Panc1 (cell line): Measurements from ENCODE around the gene OR7G1. TPM values are rescaled to one million over a fixed set of nuclear protein-coding genes. Genes with fewer than 3 reads are reported as not detected.

Experiments
- ATAC-seq: fragments of 200-7000 bp; cut with Tn5 transposase; 2 replicates; pipeline ENCODE4 v1.9.1; 2020; ENCODE audit warnings: mild to moderate bottlenecking, moderate library complexity
- BruUV-seq: library from RNA; stranded (reverse); fragments of 400-500 nt; replicated peaks from 2 replicates; lab custom pipeline; 2021; lab: Mats Ljungman, UMichigan
- CTCF ChIA-PET: fragments of 300-600 bp; sonication (Branson Sonifier 250); formaldehyde crosslinking; loops from one replicate; lab custom pipeline; 2022; ENCODE audit warnings: antibody characterized with exemption; lab: Charles Lee
- POLR2A ChIA-PET: fragments of 300-600 bp; sonication (Branson Sonifier 250); formaldehyde crosslinking; loops from one replicate; lab custom pipeline; 2022; ENCODE audit warnings: antibody characterized with exemption; lab: Charles Lee
- DNase-seq: peaks from one replicate; pipeline ENCODE4 v3.0.0-alpha.2; 2010; ENCODE audit warnings: low read depth, low spot score
- H3K27ac ChIP-seq: 2 replicates; pipeline ENCODE4 v1.5.1; 2011; ENCODE audit warnings: mild to moderate bottlenecking, low read length, inconsistent platforms
- H3K27me3 ChIP-seq: fragments of 200-500 bp; sonication (Bioruptor generic); 2 replicates; pipeline ENCODE4 v1.6.0; 2014; ENCODE audit warnings: low read length, inconsistent platforms; ENCODE audit not compliant: control insufficient read depth, insufficient read depth
- H3K36me3 ChIP-seq: fragments of 200-500 bp; sonication (Bioruptor generic); 2 replicates; pipeline ENCODE4 v1.5.1; 2014; ENCODE audit warnings: inconsistent platforms, mild to moderate bottlenecking, low read length, moderate library complexity; ENCODE audit not compliant: control insufficient read depth, insufficient read depth
- H3K4me1 ChIP-seq: 2 replicates; pipeline ENCODE4 v1.5.1; 2011; ENCODE audit warnings: inconsistent platforms, mild to moderate bottlenecking, low read length, moderate library complexity; ENCODE audit not compliant: control insufficient read depth, insufficient read depth
- H3K4me3 ChIP-seq, 2 experiments: 2 replicates each; pipeline ENCODE4 v1.5.1; 2011 to 2012; ENCODE audit warnings: low read depth in 2 of 2, low read length in 2 of 2, mild to moderate bottlenecking in 2 of 2, inconsistent platforms in 1 of 2, moderate library complexity in 1 of 2
- H3K9me3 ChIP-seq: fragments of 200-500 bp; sonication (Bioruptor generic); 2 replicates; pipeline ENCODE4 v1.5.1; 2014; ENCODE audit warnings: low read depth, mild to moderate bottlenecking, inconsistent platforms, low read length, moderate library complexity; ENCODE audit not compliant: control insufficient read depth, insufficient read depth
- POLR2AphosphoS5 ChIP-seq: IDR thresholded peaks from 2 replicates; pipeline ENCODE4 v1.6.1; 2012; ENCODE audit warnings: mild to moderate bottlenecking, low read depth, low read length, moderate library complexity
- REST ChIP-seq, 2 experiments: IDR thresholded peaks; 2 replicates each; pipeline ENCODE4 v1.6.1; 2011 to 2012; ENCODE audit warnings: low read depth in 2 of 2, control low read depth in 1 of 2, low read length in 1 of 2, mild to moderate bottlenecking in 1 of 2, moderate library complexity in 1 of 2; ENCODE audit not compliant: insufficient read depth in 1 of 2
- SIN3A ChIP-seq: IDR thresholded peaks from 2 replicates; pipeline ENCODE4 v1.6.1; 2012; ENCODE audit warnings: low read depth, mild to moderate bottlenecking, low read length, moderate library complexity, borderline replicate concordance; ENCODE audit not compliant: insufficient read depth
- TCF7L2 ChIP-seq: IDR thresholded peaks from 2 replicates; pipeline ENCODE4 v1.6.1; 2011; ENCODE audit warnings: mild to moderate bottlenecking, low read depth, low read length, inconsistent platforms
- in situ Hi-C: cut with HindIII; loops from 2 replicates; pipeline ENCODE4 v1.10.0; 2016; ENCODE audit warnings: low sequenced_read_pairs, low pct_unique_long_range_greater_than_20kb
- intact Hi-C: fragments of 100-400 bp; cut with micrococcal nuclease; formaldehyde crosslinking; loops from one replicate; pipeline ENCODE4 v1.10.0; 2022; ENCODE audit not compliant: unreplicated experiment
- total RNA-seq: library from RNA; stranded (reverse); gene quantifications from one replicate; pipeline ENCODE4 v1.2.1, GENCODE V29; 2021; ENCODE audit not compliant: unreplicated experiment
- TF ChIP-seq, protein P1 (sequence below): fragments of 450-650 bp; IDR thresholded peaks from 2 replicates; pipeline ENCODE4 v1.5.1; 2017; ENCODE audit warnings: mild to moderate bottlenecking

OR7G1 gene
- total RNA-seq, 1 experiment from 2014 or later, result not detected

- no TSS peak for BruUV-seq
- no peaks in the 10 kb centered on the region for H3K4me1 ChIP-seq
- TF ChIP-seq, protein P1, sequence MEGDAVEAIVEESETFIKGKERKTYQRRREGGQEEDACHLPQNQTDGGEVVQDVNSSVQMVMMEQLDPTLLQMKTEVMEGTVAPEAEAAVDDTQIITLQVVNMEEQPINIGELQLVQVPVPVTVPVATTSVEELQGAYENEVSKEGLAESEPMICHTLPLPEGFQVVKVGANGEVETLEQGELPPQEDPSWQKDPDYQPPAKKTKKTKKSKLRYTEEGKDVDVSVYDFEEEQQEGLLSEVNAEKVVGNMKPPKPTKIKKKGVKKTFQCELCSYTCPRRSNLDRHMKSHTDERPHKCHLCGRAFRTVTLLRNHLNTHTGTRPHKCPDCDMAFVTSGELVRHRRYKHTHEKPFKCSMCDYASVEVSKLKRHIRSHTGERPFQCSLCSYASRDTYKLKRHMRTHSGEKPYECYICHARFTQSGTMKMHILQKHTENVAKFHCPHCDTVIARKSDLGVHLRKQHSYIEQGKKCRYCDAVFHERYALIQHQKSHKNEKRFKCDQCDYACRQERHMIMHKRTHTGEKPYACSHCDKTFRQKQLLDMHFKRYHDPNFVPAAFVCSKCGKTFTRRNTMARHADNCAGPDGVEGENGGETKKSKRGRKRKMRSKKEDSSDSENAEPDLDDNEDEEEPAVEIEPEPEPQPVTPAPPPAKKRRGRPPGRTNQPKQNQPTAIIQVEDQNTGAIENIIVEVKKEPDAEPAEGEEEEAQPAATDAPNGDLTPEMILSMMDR, result no peak
- no peak for TF ChIP-seq POLR2AphosphoS5
- TF ChIP-seq SIN3A, result no peak
- no peak for TF ChIP-seq TCF7L2
- no peak for TF ChIP-seq REST (IDR thresholded peaks at IDR 0.05; ENCODE audit: insufficient read depth in 1 of 2, low read depth in 2 of 2, low read length in 1 of 2)
- CTCF ChIA-PET, result no interaction called here
- no peak within 1 kb of the TSS for H3K4me3 ChIP-seq
- ATAC-seq, result no peak
- in situ Hi-C loops, result no loop called here
- intact Hi-C loops, result no loop called here
- POLR2A ChIA-PET, result no interaction called here
- no peaks in the 10 kb centered on the region for H3K27me3 ChIP-seq
- H3K27ac ChIP-seq, result no peak within 1 kb of the TSS
- H3K36me3 ChIP-seq, result no peaks in the 10 kb centered on the region
- DNase-seq, result no peak
- H3K9me3 ChIP-seq, result no peaks in the 10 kb centered on the region
Observed at GRCh38 chr19:9086761-9087160, 28.8 kb downstream of the OR7G1 start, which contains the start of gene OR1M1. TSS of gene OR1M1 (plus strand) at chr19:9087061. CDS start at chr19:9093245, 6,184 bp downstream.

DNA sequence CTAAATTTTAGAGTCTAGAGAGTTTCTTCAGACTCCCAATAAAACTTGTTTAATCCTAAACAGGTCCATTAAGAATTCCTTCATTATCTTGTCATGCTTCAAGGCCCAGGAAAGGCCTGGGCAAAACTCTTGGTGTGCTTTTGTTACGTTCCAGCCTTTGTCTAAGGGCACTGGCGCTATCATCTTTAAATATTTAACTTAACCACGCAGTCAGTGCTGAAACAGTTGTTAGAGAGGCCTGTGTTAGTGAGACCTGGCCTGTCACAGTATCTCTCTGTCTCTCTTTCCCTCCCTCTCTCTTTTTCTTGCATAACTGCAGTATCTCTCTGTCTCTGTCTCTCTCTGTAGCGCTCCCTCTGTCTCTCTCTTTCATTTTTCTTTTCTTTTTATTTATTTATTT, 36.9 kb downstream of the OR7G1 start:
- Histone ChIP-seq H3K27ac (peak overlapping the region; percentile 78), H3K27me3 (no peaks in the 10 kb centered on the region), H3K4me1 (peaks cover 28% of the 10 kb centered on the region), H3K9me3 (no peaks in the 10 kb centered on the region), H3K36me3 (no peaks in the 10 kb centered on the region), H3K4me3 (no peak overlapping the region)
- in situ Hi-C loops, result no loop called here
- intact Hi-C loops, result loop anchor here (10.0 kb wide), 2 partner anchors 264 to 424 kb away; no protein-coding TSS in a partner anchor
- TF ChIP-seq, protein P1, result no peak
- TF ChIP-seq POLR2AphosphoS5 (no peak), TCF7L2 (no peak), REST (IDR thresholded peaks at IDR 0.05; ENCODE audit: insufficient read depth in 1 of 2, low read depth in 2 of 2, low read length in 1 of 2) (no peak), SIN3A (no peak)
- no peak for DNase-seq
- POLR2A ChIA-PET, result no interaction called here
- ATAC-seq, result no peak
- no TSS peak for BruUV-seq
- CTCF ChIA-PET, result no interaction called here
